Astrocyte (in vitro differentiated cells and primary cell): ENCODE data around the gene RAB11FIP4.

Source experiments
- CTCF ChIP-seq: IDR thresholded peaks from 2 replicates; pipeline ENCODE4 v1.5.1; 2011; ENCODE audit warnings: low read depth, mild to moderate bottlenecking, inconsistent platforms, low read length, moderate library complexity; ENCODE audit not compliant: insufficient read depth
- EZH2 ChIP-seq: IDR thresholded peaks from 2 replicates; pipeline ENCODE4 v1.6.1; 2012; ENCODE audit warnings: mild to moderate bottlenecking, low read length, inconsistent platforms; ENCODE audit not compliant: insufficient read depth

- TF ChIP-seq CTCF, result no peak
- TF ChIP-seq EZH2, result no peak
These were observed 183.0 kb downstream of the RAB11FIP4 start for GRCh38 chr17:31574458-31574857.
